HG02981 (cell line): ENCODE measurements around the gene CAMSAP1.
"Not testable (repeated sequence)": the region's sequence is repeated elsewhere in the genome, so short reads cannot be mapped to it uniquely, and the experiment has no call there.

Source experiments
- ATAC-seq: cut with Tn5 transposase; IDR thresholded peaks from one replicate; pipeline ENCODE4 v1.9.1; 2021; ENCODE audit warnings: mild to moderate bottlenecking, moderate library complexity; ENCODE audit not compliant: unreplicated experiment

CAMSAP1 gene

GRCh38 chr9:135920973-135921585 lies 13.7 kb upstream of the CAMSAP1 start:
- ATAC-seq = no peak

- ATAC-seq = no peak
These were observed 13.0 kb upstream of the CAMSAP1 start for GRCh38 chr9:135920256-135920930.

- ATAC-seq = no peak
These were observed 12.1 kb upstream of the CAMSAP1 start for GRCh38 chr9:135919318-135919890.

- not testable (repeated sequence) for ATAC-seq
These were observed 8.9 kb upstream of the CAMSAP1 start for GRCh38 chr9:135916227-135916626.

DNA sequence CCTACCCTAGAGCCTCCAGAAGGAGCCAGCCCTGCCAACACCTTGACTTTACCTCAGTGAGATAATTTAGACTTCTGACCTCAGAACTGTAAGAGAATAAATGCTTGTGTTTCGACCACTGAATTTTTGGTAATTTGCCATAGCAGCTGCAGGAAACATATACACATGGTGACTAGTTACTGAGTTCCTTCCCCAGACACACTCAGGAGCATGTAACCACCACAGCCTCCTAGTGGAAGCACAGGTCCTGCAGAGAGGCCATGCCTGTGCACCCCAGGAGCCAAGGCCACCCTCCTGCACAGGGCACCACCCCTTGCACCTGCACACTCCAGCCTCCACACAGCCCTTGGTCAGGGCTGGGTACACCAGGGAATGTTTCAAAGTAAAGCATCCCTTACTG lies 7.6 kb upstream of the CAMSAP1 start:
- no peak for ATAC-seq

DNA sequence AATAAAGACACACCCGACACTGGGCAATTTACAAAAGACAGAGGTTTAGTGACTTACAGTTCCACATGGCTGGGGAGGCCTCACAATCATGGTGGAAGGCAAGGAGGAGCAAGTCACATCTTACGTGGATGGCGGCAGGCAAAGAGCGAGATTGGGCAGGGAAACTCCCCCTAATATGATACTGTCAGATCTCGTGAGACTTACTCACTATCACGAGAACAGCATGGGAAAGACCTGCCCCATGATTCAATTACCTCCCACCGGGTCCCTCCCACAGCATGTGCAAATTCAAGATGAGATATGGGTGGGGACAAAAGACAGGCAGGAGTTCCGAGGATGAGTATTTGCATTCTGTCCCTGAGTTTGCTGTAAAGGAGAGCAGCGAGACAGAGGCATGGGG lies 3.9 kb upstream of the CAMSAP1 start:
- not testable (repeated sequence) for ATAC-seq

GRCh38 chr9:135910757-135911156 lies 3.4 kb upstream of the CAMSAP1 start:
- no peak for ATAC-seq

GRCh38 chr9:135910216-135910615 lies 2.9 kb upstream of the CAMSAP1 start:
- ATAC-seq = no peak

DNA sequence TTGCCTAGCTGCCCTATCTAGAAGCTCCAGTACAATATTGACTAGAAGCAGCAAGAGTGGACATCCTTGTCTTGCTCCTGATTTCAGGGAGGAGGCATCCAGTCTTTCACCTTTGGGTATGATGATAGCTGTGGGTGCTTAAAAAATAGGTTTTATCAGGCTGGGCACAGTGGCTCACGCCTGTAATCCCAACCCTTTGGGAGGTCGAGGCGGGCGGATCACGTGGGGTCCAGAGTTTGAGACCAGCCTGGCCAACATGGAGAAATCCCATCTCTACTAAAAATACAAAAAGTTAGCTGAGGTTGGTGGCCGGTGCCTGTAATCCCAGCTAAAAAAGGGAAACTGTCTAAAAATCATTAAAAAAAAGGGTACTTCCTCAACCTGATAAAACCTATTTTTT lies 2.0 kb upstream of the CAMSAP1 start:
- ATAC-seq = no peak

GRCh38 chr9:135908754-135909204 lies 1.4 kb upstream of the CAMSAP1 start:
- no peak for ATAC-seq

DNA sequence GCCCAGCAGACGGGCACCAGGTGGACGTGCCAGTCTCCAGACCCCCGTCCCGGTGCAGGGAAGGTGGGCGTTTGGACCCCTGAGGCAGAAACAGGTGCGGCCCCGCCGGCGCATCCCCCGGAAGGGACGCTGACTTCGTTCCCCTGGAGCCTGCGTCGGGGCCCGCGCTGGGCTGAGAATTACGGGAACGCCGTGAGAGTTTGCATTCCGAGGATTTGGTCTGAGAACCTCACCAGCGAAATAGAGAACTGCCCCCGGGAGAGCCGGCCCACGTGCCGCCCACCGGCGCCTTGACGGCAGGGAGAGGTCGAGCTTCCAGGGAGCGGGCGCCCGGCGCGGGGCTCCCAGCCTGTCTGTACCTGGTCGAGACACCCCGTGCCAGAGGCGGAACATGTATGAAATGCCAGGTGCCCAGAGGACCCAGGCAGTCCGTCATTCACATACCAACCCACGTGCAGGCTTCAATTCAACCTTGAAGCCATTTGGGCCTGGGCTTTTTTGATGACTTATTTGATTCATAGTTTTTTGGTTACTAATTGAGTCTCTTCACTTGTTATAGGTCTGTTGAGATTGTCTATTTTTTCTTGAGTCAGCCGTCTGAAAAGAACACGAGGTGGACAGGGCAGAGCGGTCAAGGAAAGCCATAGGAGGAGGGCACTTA lies 877 bp upstream of the CAMSAP1 start:
- peak; percentile 2 for ATAC-seq

GRCh38 chr9:135907006-135907430 lies 328 bp downstream of the CAMSAP1 start:
- ATAC-seq = peak; percentile 37

GRCh38 chr9:135906291-135907005 lies 898 bp downstream of the CAMSAP1 start:
- peak; percentile 8 for ATAC-seq

- no peak for ATAC-seq
These were observed 1.7 kb downstream of the CAMSAP1 start for GRCh38 chr9:135905380-135906258.

GRCh38 chr9:135903786-135904520 lies 3.4 kb downstream of the CAMSAP1 start:
- no peak for ATAC-seq

DNA sequence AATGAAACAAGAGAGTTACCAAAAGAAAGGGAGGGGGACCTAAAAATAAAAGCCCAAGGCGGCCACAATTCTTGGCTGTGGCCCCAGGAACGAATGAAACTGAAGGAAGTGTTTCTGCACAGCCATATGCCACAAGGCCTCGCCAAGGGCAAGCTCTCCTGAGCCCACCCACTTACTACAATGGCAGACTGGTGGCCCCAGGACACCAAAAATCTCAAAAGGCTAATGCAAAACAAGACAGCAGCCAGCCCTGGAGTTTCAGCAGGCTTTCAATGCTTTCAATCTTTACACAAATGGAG lies 4.0 kb downstream of the CAMSAP1 start:
- ATAC-seq = no peak

DNA sequence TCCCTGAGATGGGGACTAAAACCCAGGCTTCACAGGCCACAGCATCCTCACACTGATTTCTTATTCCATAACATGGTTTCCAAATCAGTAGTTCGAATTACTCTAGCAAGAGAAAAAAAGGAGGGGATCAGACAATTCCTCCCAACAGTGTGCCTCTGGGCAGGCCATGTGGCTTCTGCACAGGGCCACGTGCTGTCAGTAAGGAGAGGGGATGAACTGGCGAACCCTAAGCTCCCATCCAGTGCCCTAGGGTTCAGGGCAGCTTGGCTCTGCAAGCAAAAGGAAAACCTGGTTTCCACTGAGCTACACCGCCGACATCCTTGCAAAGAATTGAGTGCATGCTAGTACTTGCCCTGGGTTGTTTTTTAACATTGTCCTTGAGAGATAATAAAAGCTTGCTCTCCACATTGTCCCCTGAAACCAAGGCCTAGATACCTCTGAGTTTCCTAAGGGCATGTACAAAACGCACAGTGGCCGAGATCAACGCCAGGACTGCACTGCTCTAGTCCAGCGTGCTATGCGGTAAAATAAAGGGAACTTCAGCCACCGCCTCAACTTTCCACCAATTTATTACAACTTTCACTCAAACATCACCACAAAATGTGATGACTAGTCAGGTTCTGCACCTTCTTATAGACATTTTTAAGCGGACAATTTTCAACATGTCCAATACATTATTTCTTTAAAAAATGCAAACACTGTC lies 4.5 kb downstream of the CAMSAP1 start:
- ATAC-seq = no peak

GRCh38 chr9:135901826-135902225 lies 5.5 kb downstream of the CAMSAP1 start:
- ATAC-seq = no peak
